IMR-90 (cell line): ENCODE measurements around the gene VOPP1.
"Not testable (repeated sequence)": the region's sequence is repeated elsewhere in the genome, so short reads cannot be mapped to it uniquely, and the experiment has no call there.

Experiments used
- CTCF ChIP-seq: conservative IDR thresholded peaks from 2 replicates; pipeline ENCODE4 v1.5.1; 2012; ENCODE audit warnings: mild to moderate bottlenecking, low read depth, low read length, improper control_type of control experiment
- FOS ChIP-seq: fragments of 150-350 bp; IDR thresholded peaks from 2 replicates; pipeline ENCODE4 v1.6.1; 2016; ENCODE audit warnings: low read depth, low read length
- MAFK ChIP-seq: IDR thresholded peaks from 2 replicates; pipeline ENCODE4 v1.6.1; 2012; ENCODE audit warnings: low read depth, low read length, improper control_type of control experiment
- MAZ ChIP-seq: IDR thresholded peaks from 2 replicates; pipeline ENCODE4 v1.6.1; 2012; ENCODE audit warnings: low read depth, mild to moderate bottlenecking, low read length, improper control_type of control experiment, moderate library complexity, borderline replicate concordance
- MXI1 ChIP-seq: IDR thresholded peaks from 2 replicates; pipeline ENCODE4 v1.6.1; 2012; ENCODE audit warnings: low read depth, mild to moderate bottlenecking, low read length, moderate library complexity, borderline replicate concordance
- POLR2A ChIP-seq: IDR thresholded peaks from 2 replicates; pipeline ENCODE4 v1.6.1; 2012; ENCODE audit warnings: mild to moderate bottlenecking, low read depth, low read length
- RAD21 ChIP-seq: IDR thresholded peaks from 2 replicates; pipeline ENCODE4 v1.6.1; 2012; ENCODE audit warnings: low read length, improper control_type of control experiment
- RCOR1 ChIP-seq: IDR thresholded peaks from 2 replicates; pipeline ENCODE4 v1.6.1; 2012; ENCODE audit warnings: mild to moderate bottlenecking, low read length, improper control_type of control experiment; ENCODE audit not compliant: insufficient replicate concordance
- SMC3 ChIP-seq: fragments of 150-350 bp; IDR thresholded peaks from 2 replicates; pipeline ENCODE4 v1.6.1; 2016; ENCODE audit warnings: low read depth, mild to moderate bottlenecking, antibody characterized with exemption, low read length, moderate library complexity
- TF ChIP-seq, protein P1 (sequence below): fragments of 150-350 bp; IDR thresholded peaks from 2 replicates; pipeline ENCODE4 v1.6.1; 2017; ENCODE audit warnings: mild to moderate bottlenecking, antibody characterized with exemption, low read length, low read depth

- TF ChIP-seq CTCF, MAFK, RAD21, MXI1, SMC3, POLR2A, FOS, MAZ, RCOR1: not testable (repeated sequence)
- TF ChIP-seq, protein P1, sequence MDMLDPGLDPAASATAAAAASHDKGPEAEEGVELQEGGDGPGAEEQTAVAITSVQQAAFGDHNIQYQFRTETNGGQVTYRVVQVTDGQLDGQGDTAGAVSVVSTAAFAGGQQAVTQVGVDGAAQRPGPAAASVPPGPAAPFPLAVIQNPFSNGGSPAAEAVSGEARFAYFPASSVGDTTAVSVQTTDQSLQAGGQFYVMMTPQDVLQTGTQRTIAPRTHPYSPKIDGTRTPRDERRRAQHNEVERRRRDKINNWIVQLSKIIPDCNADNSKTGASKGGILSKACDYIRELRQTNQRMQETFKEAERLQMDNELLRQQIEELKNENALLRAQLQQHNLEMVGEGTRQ, result not testable (repeated sequence)
Measured at GRCh38 chr7:55472406-55472805, 99.9 kb downstream of the VOPP1 start.
